OCI-LY1 (cell line): ENCODE results near the gene RGSL1.

Source experiments
- CTCF ChIP-seq: fragments of 200-600 bp; sonication (generic), shearing (Covaris generic); IDR thresholded peaks from 2 replicates; pipeline ENCODE4 v1.5.1; 2017; ENCODE audit warnings: mild to moderate bottlenecking, antibody characterized with exemption, low read length, moderate library complexity, mixed read lengths
- EZH2 ChIP-seq: fragments of 200-600 bp; sonication (generic), shearing (Covaris generic); IDR thresholded peaks from 2 replicates; pipeline ENCODE4 v1.8.0; 2017; ENCODE audit warnings: borderline replicate concordance, mixed run types, mild to moderate bottlenecking, antibody characterized with exemption, low read length, moderate library complexity, mixed read lengths

GRCh38 chr1:182457844-182458243, 7.9 kb downstream of the RGSL1 start:
- TF ChIP-seq CTCF (no peak), EZH2 (no peak)
